SK-N-SH treated with all-trans-retinoic acid at 6 μM for 48 hours (cell line): ENCODE data around the gene KPNB1.

Experiments
- ATAC-seq: fragments of 200-7000 bp; cut with Tn5 transposase; 3 replicates; pipeline ENCODE4 v1.9.1; 2020; ENCODE audit warnings: mild to moderate bottlenecking, moderate library complexity
- ARNTL ChIP-seq: fragments of 450-650 bp; formaldehyde crosslinking; IDR thresholded peaks from 2 replicates; pipeline ENCODE4 v1.5.0; 2020; ENCODE audit warnings: low read depth, mild to moderate bottlenecking, moderate library complexity, borderline replicate concordance
- BACH2 ChIP-seq: fragments of 250-450 bp; sonication (Bioruptor Pico); IDR thresholded peaks from 2 replicates; pipeline ENCODE4 v1.9.0; 2021; ENCODE audit warnings: mild to moderate bottlenecking, borderline replicate concordance
- CSDC2 ChIP-seq: fragments of 250-450 bp; sonication (Bioruptor Pico); IDR thresholded peaks from 2 replicates; pipeline ENCODE4 v1.5.0; 2020; ENCODE audit warnings: mild to moderate bottlenecking, moderate library complexity
- ESRRG ChIP-seq: fragments of 250-450 bp; sonication (Bioruptor Pico); IDR thresholded peaks from 2 replicates; pipeline ENCODE4 v1.6.1; 2021; ENCODE audit warnings: mild to moderate bottlenecking
- GLIS3 ChIP-seq: fragments of 250-450 bp; sonication (Bioruptor Pico); IDR thresholded peaks from 2 replicates; pipeline ENCODE4 v1.5.0; 2020; ENCODE audit warnings: mild to moderate bottlenecking, moderate library complexity
- ISL1 ChIP-seq: fragments of 250-450 bp; sonication (Bioruptor Pico); IDR thresholded peaks from 2 replicates; pipeline ENCODE4 v2.1.2; 2022; ENCODE audit warnings: mild to moderate bottlenecking, moderate library complexity
- OSR1 ChIP-seq: fragments of 250-450 bp; sonication (Bioruptor Pico); IDR thresholded peaks from 2 replicates; pipeline ENCODE4 v1.8.0; 2022; ENCODE audit warnings: moderate library complexity, mild to moderate bottlenecking, inconsistent platforms
- PPARA ChIP-seq: fragments of 250-450 bp; sonication (Bioruptor Pico); IDR thresholded peaks from 2 replicates; pipeline ENCODE4 v1.5.0; 2020; ENCODE audit warnings: mild to moderate bottlenecking, borderline replicate concordance
- RARB ChIP-seq: fragments of 250-450 bp; sonication (Bioruptor Pico); IDR thresholded peaks from 2 replicates; pipeline ENCODE4 v1.8.0; 2021; ENCODE audit warnings: mild to moderate bottlenecking, moderate library complexity
- SNAI2 ChIP-seq: fragments of 250-450 bp; sonication (Bioruptor Pico); IDR thresholded peaks from 2 replicates; pipeline ENCODE4 v1.5.0; 2020; ENCODE audit warnings: mild to moderate bottlenecking, moderate library complexity
- TCF4 ChIP-seq: fragments of 250-450 bp; sonication (Bioruptor Pico); IDR thresholded peaks from 2 replicates; pipeline ENCODE4 v1.8.0; 2021; ENCODE audit warnings: mild to moderate bottlenecking, moderate library complexity, borderline replicate concordance
- ZC3H10 ChIP-seq: fragments of 250-450 bp; sonication (Bioruptor Pico); IDR thresholded peaks from 2 replicates; pipeline ENCODE4 v1.5.1; 2021; ENCODE audit warnings: mild to moderate bottlenecking, moderate library complexity
- ZFP3 ChIP-seq: fragments of 250-450 bp; sonication (Bioruptor Pico); IDR thresholded peaks from 2 replicates; pipeline ENCODE4 v1.5.0; 2020; ENCODE audit warnings: mild to moderate bottlenecking, moderate library complexity
- ZNF70 ChIP-seq: fragments of 450-650 bp; formaldehyde crosslinking; IDR thresholded peaks from 2 replicates; pipeline ENCODE4 v1.5.0; 2020; ENCODE audit warnings: mild to moderate bottlenecking, moderate library complexity
- ZNF8 ChIP-seq: fragments of 450-650 bp; formaldehyde crosslinking; IDR thresholded peaks from 2 replicates; pipeline ENCODE4 v1.5.0; 2020; ENCODE audit warnings: mild to moderate bottlenecking, moderate library complexity
- TF ChIP-seq, protein P1 (sequence below): fragments of 250-450 bp; sonication (Bioruptor Pico); IDR thresholded peaks from 2 replicates; pipeline ENCODE4 v1.8.0; 2021; ENCODE audit warnings: low read depth, mild to moderate bottlenecking, moderate library complexity, borderline replicate concordance
- TF ChIP-seq, protein P2 (sequence below): fragments of 250-450 bp; sonication (Bioruptor Pico); IDR thresholded peaks from 2 replicates; pipeline ENCODE4 v1.5.1; 2021; ENCODE audit warnings: mild to moderate bottlenecking, moderate library complexity
- TF ChIP-seq, protein P3 (sequence below): fragments of 250-450 bp; sonication (Bioruptor Pico); IDR thresholded peaks from 2 replicates; pipeline ENCODE4 v1.5.0; 2020; ENCODE audit warnings: mild to moderate bottlenecking, moderate library complexity
- TF ChIP-seq, protein P4 (sequence below): fragments of 250-450 bp; sonication (Bioruptor Pico); IDR thresholded peaks from 2 replicates; pipeline ENCODE4 v1.8.0; 2020; ENCODE audit warnings: mild to moderate bottlenecking, moderate library complexity, borderline replicate concordance
- TF ChIP-seq, protein P5 (sequence below): fragments of 250-450 bp; sonication (Bioruptor Pico); IDR thresholded peaks from 2 replicates; pipeline ENCODE4 v1.5.1; 2020; ENCODE audit warnings: low read depth, mild to moderate bottlenecking, moderate library complexity

Gene KPNB1

DNA sequence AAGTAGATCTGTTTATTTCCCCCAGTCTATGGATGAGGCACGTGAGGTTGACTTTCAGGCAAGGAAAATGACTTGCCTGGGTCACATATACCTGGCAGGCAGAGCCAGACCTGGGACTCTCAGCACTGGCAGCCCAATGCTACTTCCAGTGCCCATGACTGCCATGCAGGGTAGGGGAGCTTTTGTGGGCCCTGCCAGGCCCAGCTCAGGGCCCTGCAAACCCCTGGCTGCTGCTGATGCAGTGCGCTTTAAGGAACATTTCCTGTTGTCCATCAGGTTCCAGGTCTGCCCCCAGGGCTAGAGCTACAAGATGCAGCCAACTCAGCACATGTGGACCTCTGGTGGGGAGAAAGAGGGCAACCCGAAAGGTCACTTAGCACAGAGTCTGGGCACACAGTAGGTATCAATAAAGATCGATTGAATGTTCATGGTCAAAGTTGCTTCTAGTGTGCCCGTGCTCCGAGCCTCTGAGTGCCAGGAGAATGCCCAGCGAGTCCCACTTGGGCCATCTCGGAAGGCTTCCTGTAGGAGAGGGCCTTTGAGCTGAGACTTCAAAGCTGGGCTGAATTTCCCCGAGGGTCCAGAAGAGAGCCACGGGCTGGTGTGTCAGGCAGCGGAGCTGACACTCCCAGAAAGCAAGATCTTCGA, 82.8 kb downstream of the KPNB1 start:
- no peak for ATAC-seq
- no peak for TF ChIP-seq ZNF8 (CRISPR knock-in tag)
- TF ChIP-seq ZNF70: no peak
- TF ChIP-seq ESRRG (CRISPR knock-in tag): no peak
- TF ChIP-seq, protein P1, sequence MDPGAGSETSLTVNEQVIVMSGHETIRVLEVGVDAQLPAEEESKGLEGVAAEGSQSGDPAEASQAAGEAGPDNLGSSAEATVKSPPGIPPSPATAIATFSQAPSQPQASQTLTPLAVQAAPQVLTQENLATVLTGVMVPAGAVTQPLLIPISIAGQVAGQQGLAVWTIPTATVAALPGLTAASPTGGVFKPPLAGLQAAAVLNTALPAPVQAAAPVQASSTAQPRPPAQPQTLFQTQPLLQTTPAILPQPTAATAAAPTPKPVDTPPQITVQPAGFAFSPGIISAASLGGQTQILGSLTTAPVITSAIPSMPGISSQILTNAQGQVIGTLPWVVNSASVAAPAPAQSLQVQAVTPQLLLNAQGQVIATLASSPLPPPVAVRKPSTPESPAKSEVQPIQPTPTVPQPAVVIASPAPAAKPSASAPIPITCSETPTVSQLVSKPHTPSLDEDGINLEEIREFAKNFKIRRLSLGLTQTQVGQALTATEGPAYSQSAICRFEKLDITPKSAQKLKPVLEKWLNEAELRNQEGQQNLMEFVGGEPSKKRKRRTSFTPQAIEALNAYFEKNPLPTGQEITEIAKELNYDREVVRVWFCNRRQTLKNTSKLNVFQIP (CRISPR knock-in tag): no peak
- TF ChIP-seq SNAI2 (CRISPR knock-in tag): no peak
- TF ChIP-seq, protein P2, sequence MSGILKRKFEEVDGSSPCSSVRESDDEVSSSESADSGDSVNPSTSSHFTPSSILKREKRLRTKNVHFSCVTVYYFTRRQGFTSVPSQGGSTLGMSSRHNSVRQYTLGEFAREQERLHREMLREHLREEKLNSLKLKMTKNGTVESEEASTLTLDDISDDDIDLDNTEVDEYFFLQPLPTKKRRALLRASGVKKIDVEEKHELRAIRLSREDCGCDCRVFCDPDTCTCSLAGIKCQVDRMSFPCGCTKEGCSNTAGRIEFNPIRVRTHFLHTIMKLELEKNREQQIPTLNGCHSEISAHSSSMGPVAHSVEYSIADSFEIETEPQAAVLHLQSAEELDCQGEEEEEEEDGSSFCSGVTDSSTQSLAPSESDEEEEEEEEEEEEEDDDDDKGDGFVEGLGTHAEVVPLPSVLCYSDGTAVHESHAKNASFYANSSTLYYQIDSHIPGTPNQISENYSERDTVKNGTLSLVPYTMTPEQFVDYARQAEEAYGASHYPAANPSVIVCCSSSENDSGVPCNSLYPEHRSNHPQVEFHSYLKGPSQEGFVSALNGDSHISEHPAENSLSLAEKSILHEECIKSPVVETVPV (CRISPR knock-in tag): no peak
- no peak for TF ChIP-seq OSR1 (CRISPR knock-in tag)
- TF ChIP-seq GLIS3 (CRISPR knock-in tag): no peak
- TF ChIP-seq, protein P3, sequence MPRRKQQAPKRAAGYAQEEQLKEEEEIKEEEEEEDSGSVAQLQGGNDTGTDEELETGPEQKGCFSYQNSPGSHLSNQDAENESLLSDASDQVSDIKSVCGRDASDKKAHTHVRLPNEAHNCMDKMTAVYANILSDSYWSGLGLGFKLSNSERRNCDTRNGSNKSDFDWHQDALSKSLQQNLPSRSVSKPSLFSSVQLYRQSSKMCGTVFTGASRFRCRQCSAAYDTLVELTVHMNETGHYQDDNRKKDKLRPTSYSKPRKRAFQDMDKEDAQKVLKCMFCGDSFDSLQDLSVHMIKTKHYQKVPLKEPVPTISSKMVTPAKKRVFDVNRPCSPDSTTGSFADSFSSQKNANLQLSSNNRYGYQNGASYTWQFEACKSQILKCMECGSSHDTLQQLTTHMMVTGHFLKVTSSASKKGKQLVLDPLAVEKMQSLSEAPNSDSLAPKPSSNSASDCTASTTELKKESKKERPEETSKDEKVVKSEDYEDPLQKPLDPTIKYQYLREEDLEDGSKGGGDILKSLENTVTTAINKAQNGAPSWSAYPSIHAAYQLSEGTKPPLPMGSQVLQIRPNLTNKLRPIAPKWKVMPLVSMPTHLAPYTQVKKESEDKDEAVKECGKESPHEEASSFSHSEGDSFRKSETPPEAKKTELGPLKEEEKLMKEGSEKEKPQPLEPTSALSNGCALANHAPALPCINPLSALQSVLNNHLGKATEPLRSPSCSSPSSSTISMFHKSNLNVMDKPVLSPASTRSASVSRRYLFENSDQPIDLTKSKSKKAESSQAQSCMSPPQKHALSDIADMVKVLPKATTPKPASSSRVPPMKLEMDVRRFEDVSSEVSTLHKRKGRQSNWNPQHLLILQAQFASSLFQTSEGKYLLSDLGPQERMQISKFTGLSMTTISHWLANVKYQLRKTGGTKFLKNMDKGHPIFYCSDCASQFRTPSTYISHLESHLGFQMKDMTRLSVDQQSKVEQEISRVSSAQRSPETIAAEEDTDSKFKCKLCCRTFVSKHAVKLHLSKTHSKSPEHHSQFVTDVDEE (CRISPR knock-in tag): no peak
- TF ChIP-seq RARB (CRISPR knock-in tag): no peak
- no peak for TF ChIP-seq TCF4 (CRISPR knock-in tag)
- no peak for TF ChIP-seq ISL1 (CRISPR knock-in tag)
- no peak for TF ChIP-seq BACH2
- no peak for TF ChIP-seq ZFP3 (CRISPR knock-in tag)

DNA sequence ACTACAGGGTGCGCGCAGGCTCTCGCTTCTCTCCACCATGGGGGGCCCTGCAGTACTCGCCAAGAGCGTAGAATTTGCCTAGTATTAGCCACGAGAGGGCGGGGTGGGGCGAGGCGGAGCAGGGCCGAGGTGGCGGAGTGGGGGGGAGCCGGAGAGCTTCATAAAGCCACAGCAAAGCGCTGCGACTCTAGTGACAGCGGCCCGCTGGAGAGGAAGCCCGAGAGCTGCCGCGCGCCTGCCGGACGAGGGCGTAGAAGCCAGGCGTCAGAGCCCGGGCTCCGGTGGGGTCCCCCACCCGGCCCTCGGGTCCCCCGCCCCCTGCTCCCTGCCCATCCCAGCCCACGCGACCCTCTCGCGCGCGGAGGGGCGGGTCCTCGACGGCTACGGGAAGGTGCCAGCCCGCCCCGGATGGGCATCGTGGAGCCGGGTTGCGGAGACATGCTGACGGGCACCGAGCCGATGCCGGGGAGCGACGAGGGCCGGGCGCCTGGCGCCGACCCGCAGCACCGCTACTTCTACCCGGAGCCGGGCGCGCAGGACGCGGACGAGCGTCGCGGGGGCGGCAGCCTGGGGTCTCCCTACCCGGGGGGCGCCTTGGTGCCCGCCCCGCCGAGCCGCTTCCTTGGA, 83.4 kb downstream of the KPNB1 start, which contains the start of gene TBX21:
Gene TBX21 (plus strand): TSS at position 190 of the 627 bp plus-strand sequence. CDS start 219 bp downstream, at position 409.
- TF ChIP-seq, protein P4, sequence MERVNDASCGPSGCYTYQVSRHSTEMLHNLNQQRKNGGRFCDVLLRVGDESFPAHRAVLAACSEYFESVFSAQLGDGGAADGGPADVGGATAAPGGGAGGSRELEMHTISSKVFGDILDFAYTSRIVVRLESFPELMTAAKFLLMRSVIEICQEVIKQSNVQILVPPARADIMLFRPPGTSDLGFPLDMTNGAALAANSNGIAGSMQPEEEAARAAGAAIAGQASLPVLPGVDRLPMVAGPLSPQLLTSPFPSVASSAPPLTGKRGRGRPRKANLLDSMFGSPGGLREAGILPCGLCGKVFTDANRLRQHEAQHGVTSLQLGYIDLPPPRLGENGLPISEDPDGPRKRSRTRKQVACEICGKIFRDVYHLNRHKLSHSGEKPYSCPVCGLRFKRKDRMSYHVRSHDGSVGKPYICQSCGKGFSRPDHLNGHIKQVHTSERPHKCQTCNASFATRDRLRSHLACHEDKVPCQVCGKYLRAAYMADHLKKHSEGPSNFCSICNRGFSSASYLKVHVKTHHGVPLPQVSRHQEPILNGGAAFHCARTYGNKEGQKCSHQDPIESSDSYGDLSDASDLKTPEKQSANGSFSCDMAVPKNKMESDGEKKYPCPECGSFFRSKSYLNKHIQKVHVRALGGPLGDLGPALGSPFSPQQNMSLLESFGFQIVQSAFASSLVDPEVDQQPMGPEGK: no peak
- TF ChIP-seq TCF4 (CRISPR knock-in tag) (no peak), ARNTL (CRISPR knock-in tag) (no peak), ZFP3 (CRISPR knock-in tag) (no peak), GLIS3 (CRISPR knock-in tag) (no peak), PPARA (CRISPR knock-in tag) (no peak), ISL1 (CRISPR knock-in tag) (no peak), ZNF70 (no peak), ESRRG (CRISPR knock-in tag) (no peak), ZNF8 (CRISPR knock-in tag) (no peak), ZC3H10 (CRISPR knock-in tag) (no peak), BACH2 (no peak), CSDC2 (no peak)
- TF ChIP-seq, protein P1 (CRISPR knock-in tag): no peak
- TF ChIP-seq, protein P5, sequence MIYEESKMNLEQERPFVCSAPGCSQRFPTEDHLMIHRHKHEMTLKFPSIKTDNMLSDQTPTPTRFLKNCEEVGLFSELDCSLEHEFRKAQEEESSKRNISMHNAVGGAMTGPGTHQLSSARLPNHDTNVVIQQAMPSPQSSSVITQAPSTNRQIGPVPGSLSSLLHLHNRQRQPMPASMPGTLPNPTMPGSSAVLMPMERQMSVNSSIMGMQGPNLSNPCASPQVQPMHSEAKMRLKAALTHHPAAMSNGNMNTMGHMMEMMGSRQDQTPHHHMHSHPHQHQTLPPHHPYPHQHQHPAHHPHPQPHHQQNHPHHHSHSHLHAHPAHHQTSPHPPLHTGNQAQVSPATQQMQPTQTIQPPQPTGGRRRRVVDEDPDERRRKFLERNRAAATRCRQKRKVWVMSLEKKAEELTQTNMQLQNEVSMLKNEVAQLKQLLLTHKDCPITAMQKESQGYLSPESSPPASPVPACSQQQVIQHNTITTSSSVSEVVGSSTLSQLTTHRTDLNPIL (CRISPR knock-in tag): no peak
- TF ChIP-seq, protein P2 (CRISPR knock-in tag): no peak
- peak; percentile 61 for ATAC-seq
